HepG2 (cell line): ENCODE results near the gene RHAG. TPM values are rescaled to one million over a fixed set of nuclear protein-coding genes. Genes with fewer than 3 reads are reported as not detected.

ENCODE experiments used
- ATAC-seq: fragments of 200-7000 bp; cut with Tn5 transposase; 3 replicates; pipeline ENCODE4 v1.9.1; 2020; ENCODE audit warnings: mild to moderate bottlenecking, moderate library complexity
- BruUV-seq: library from RNA; stranded (reverse); fragments of 400-500 nt; replicated peaks from 2 replicates; lab custom pipeline; 2021; lab: Mats Ljungman, UMichigan
- CTCF ChIA-PET: fragments of 300-600 bp; formaldehyde crosslinking; extraction: SDS; loops from one replicate; lab custom pipeline; 2021; ENCODE audit warnings: low total read pairs, inconsistent platforms, low intra/inter-chr PET ratio; lab: Yijun Ruan, JAX
- POLR2A ChIA-PET: fragments of 350-600 bp; sonication (Branson Sonifier 250); formaldehyde crosslinking; loops from one replicate; lab custom pipeline; 2020; ENCODE audit warnings: antibody characterized with exemption, inconsistent platforms; lab: Yijun Ruan, JAX
- DNase-seq: peaks from one replicate; pipeline ENCODE4 v3.0.0-alpha.2; 2015; ENCODE audit warnings: low spot score
- FAIRE-seq: peaks from 3 replicates; lab custom pipeline; 2011; peaks lifted over from hg19 to GRCh38; lab: Jason Lieb, UNC
- H2AFZ ChIP-seq: one replicate; pipeline ENCODE4 v1.6.1; 2011; ENCODE audit warnings: low read length, inconsistent platforms
- H3K27ac ChIP-seq: fragments of 300-600 bp; 3 replicates; pipeline ENCODE4 v1.8.0; 2011; ENCODE audit warnings: mixed run types, mild to moderate bottlenecking, mixed read lengths, low read length, inconsistent platforms; ENCODE audit not compliant: insufficient read depth; ENCODE audit errors: extremely low read length
- H3K27me3 ChIP-seq, 2 experiments: fragments of 200-600 bp in 1 of 2; 2 replicates in 1 of 2; 3 replicates in 1 of 2; pipeline versions ENCODE4 v1.6.0 to v1.8.0; 2011; ENCODE audit warnings: low read length in 2 of 2, mild to moderate bottlenecking in 2 of 2, moderate library complexity in 2 of 2, inconsistent platforms in 1 of 2; ENCODE audit not compliant: insufficient read depth in 2 of 2, control insufficient read depth in 1 of 2
- H3K36me3 ChIP-seq, 2 experiments: fragments of 200-600 bp in 1 of 2; replicated peaks in 1 of 2; 2 replicates in 1 of 2; 3 replicates in 1 of 2; pipeline versions ENCODE4 v1.5.1 to v1.8.0; 2011; ENCODE audit warnings: low read length in 2 of 2, inconsistent platforms in 1 of 2; ENCODE audit not compliant: insufficient read depth in 2 of 2, control insufficient read depth in 1 of 2
- H3K4me1 ChIP-seq: 2 replicates; pipeline ENCODE4 v1.5.1; 2012; ENCODE audit warnings: low read length, inconsistent platforms; ENCODE audit not compliant: insufficient read depth
- H3K4me2 ChIP-seq: 2 replicates; pipeline ENCODE4 v1.6.0; 2011; ENCODE audit warnings: low read depth, low read length, inconsistent platforms
- H3K4me3 ChIP-seq, 3 experiments: fragments of 200-600 bp in 1 of 3; sonication (generic), shearing (Covaris generic) in 1 of 3; replicated peaks in 1 of 3; 2 replicates each; pipeline ENCODE4 v1.5.1; 2011 to 2016; ENCODE audit warnings: low read length in 3 of 3, inconsistent platforms in 2 of 3, low read depth in 2 of 3, mild to moderate bottlenecking in 2 of 3, control low read depth in 1 of 3, mixed read lengths in 1 of 3; ENCODE audit not compliant: insufficient read depth in 1 of 3
- H3K79me2 ChIP-seq: one replicate; pipeline ENCODE4 v1.6.1; 2011; ENCODE audit warnings: low read length, inconsistent platforms; ENCODE audit not compliant: insufficient read depth
- H3K9ac ChIP-seq: 2 replicates; pipeline ENCODE4 v1.6.0; 2011; ENCODE audit warnings: mild to moderate bottlenecking, low read depth, low read length, inconsistent platforms; ENCODE audit not compliant: insufficient read depth
- H3K9me3 ChIP-seq: 2 replicates; pipeline ENCODE4 v1.5.1; 2012; ENCODE audit warnings: mild to moderate bottlenecking, low read length
- H4K20me1 ChIP-seq: 2 replicates; pipeline ENCODE4 v1.6.0; 2011; ENCODE audit warnings: inconsistent platforms, mild to moderate bottlenecking, low read length, moderate library complexity; ENCODE audit not compliant: insufficient read depth
- NCOA5 ChIP-seq: sonication (generic); formaldehyde crosslinking; IDR thresholded peaks from 2 replicates; pipeline ENCODE4 v1.4.0; 2020; ENCODE audit warnings: missing genetic modification reagents
- NFE2L1 ChIP-seq: sonication (generic); formaldehyde crosslinking; IDR thresholded peaks from 2 replicates; pipeline ENCODE4 v1.4.0; 2020; ENCODE audit warnings: missing genetic modification reagents, mild to moderate bottlenecking, borderline replicate concordance
- TGIF2 ChIP-seq: IDR thresholded peaks from 2 replicates; pipeline ENCODE4 v1.6.1; 2016; ENCODE audit warnings: control low read depth, missing compliant biosample characterization
- ZFP90 ChIP-seq: sonication (generic); formaldehyde crosslinking; IDR thresholded peaks from 2 replicates; pipeline ENCODE4 v1.8.0; 2022; ENCODE audit warnings: missing genetic modification reagents, mild to moderate bottlenecking, inconsistent platforms, borderline replicate concordance
- ZFY ChIP-seq: sonication (generic); formaldehyde crosslinking; IDR thresholded peaks from 2 replicates; pipeline ENCODE4 v1.4.0; 2020; ENCODE audit warnings: missing genetic modification reagents
- ZNF12 ChIP-seq: sonication (generic); formaldehyde crosslinking; IDR thresholded peaks from 2 replicates; pipeline ENCODE4 v1.5.0; 2020; ENCODE audit warnings: missing genetic modification reagents
- ZNF382 ChIP-seq: sonication (generic); formaldehyde crosslinking; IDR thresholded peaks from 2 replicates; pipeline ENCODE4 v1.5.0; 2020; ENCODE audit warnings: missing genetic modification reagents, mild to moderate bottlenecking, borderline replicate concordance
- ZNF589 ChIP-seq: sonication (generic); formaldehyde crosslinking; conservative IDR thresholded peaks from 2 replicates; pipeline ENCODE4 v1.8.0; 2022; ENCODE audit warnings: mild to moderate bottlenecking, moderate library complexity, missing genetic modification reagents
- ZNF709 ChIP-seq: sonication (generic); formaldehyde crosslinking; IDR thresholded peaks from 2 replicates; pipeline ENCODE4 v1.5.0; 2020; ENCODE audit warnings: mild to moderate bottlenecking, missing genetic modification reagents
- ZSCAN22 ChIP-seq: sonication (generic); formaldehyde crosslinking; IDR thresholded peaks from 2 replicates; pipeline ENCODE4 v1.4.0; 2020; ENCODE audit warnings: mild to moderate bottlenecking, missing genetic modification reagents
- WGBS: methylation state at CpG from one replicate; pipeline ENCODE4 v1.1.6; 2017; ENCODE audit warnings: low lambda C conversion rate; 5-methylcytosine and 5-hydroxymethylcytosine counted together
- in situ Hi-C: cut with HindIII; loops from 2 replicates; pipeline ENCODE4 v1.10.0; 2017; ENCODE audit warnings: low pct_unique_long_range_greater_than_20kb; ENCODE audit not compliant: extremely low pct_ligation_motif_present
- intact Hi-C: fragments of 100-400 bp; cut with micrococcal nuclease; formaldehyde crosslinking; loops from one replicate; pipeline ENCODE4 v1.10.0; 2022; ENCODE audit not compliant: unreplicated experiment
- polyA plus RNA-seq, 8 experiments: library from polyadenylated mRNA; depleted of rRNA in 3 of 8; stranded (reverse) in 7 of 8; unstranded in 1 of 8; fragments of >200 nt; fragmentation: Illumina TruSeq in 4 of 8; extraction: Trizol in 4 of 8; gene quantifications; 2 replicates each; pipeline versions ENCODE4 v1.2.1 to v1.2.3, GENCODE V29; 2011 to 2016; ENCODE audit warnings: low read depth in 4 of 8, missing spikeins in 1 of 8, mixed read lengths in 1 of 8; ENCODE audit not compliant: insufficient read depth in 1 of 8
- total RNA-seq, 5 experiments: library from RNA; depleted of rRNA; stranded (reverse); fragments of >200 nt; fragmentation: Illumina TruSeq; extraction: Trizol; gene quantifications; 2 replicates each; pipeline ENCODE4 v1.2.3, GENCODE V29; 2016; ENCODE audit warnings: low read depth in 1 of 5
- TF ChIP-seq, protein P1 (sequence below): IDR thresholded peaks from 2 replicates; pipeline ENCODE4 v1.6.1; 2016; ENCODE audit warnings: control low read depth

RHAG gene
- total and polyA plus RNA-seq, 2 of the 13 experiments (the other 11 are each of a cell fraction or from before 2014, with no cell fraction given) = not detected

DNA sequence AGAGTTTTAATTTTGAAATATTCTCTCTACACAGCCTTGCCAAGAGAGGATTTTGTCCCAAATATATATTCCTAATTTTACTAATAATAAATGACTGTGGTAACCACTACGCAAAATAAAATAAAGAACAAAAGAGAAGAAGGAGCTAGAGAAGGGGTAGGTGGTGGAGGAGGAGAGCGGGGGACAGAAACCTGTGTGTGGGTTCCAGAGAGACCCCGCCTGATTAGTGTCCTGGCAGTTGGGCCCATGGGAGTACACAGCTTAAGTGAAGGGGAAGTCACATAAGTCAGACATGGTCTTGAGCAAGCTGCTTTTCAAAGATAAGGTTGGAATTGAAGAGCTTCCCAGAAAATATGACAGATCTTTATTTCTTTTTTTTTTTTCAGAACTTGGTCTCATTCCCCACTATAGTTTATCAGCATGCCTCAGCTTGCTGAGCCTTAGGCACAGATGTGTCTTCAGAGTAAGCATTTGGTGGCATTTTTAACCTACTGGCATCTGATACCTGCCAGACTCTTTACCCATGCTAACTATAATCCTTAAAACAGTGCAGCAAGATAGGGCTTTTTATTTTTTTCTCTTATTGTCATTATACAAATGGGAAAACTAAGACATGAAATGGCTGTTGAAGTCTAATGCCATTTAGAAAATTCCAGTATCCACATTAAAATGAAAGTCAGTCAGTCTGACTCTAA, 9.6 kb upstream of the RHAG start (continued):
- no peak for TF ChIP-seq TGIF2 (CRISPR knock-in tag)
- no peak for TF ChIP-seq ZNF709
- no peak for TF ChIP-seq ZNF589 (CRISPR knock-in tag)
- TF ChIP-seq NFE2L1 = no peak
- no peak for TF ChIP-seq ZNF12 (CRISPR knock-in tag)

- no peak overlapping the region for H3K27ac ChIP-seq
- TF ChIP-seq, protein P1, sequence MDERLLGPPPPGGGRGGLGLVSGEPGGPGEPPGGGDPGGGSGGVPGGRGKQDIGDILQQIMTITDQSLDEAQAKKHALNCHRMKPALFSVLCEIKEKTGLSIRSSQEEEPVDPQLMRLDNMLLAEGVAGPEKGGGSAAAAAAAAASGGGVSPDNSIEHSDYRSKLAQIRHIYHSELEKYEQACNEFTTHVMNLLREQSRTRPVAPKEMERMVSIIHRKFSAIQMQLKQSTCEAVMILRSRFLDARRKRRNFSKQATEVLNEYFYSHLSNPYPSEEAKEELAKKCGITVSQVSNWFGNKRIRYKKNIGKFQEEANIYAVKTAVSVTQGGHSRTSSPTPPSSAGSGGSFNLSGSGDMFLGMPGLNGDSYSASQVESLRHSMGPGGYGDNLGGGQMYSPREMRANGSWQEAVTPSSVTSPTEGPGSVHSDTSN (CRISPR knock-in tag) = no peak
- TF ChIP-seq ZNF382 (CRISPR knock-in tag) = no peak
- TF ChIP-seq ZSCAN22 (CRISPR knock-in tag) = no peak
- TF ChIP-seq ZFY (CRISPR knock-in tag) = no peak
- no peak for TF ChIP-seq ZFP90
- no peak for TF ChIP-seq NCOA5 (CRISPR knock-in tag)
- no peaks in the 10 kb centered on the region for H3K79me2 ChIP-seq
- H4K20me1 ChIP-seq = no peaks in the 10 kb centered on the region
- WGBS = 35% methylated on average over 3 of the region's 3 CpGs
- H3K9me3 ChIP-seq = no peaks in the 10 kb centered on the region
- in situ Hi-C loops = no loop called here
- H2AFZ ChIP-seq = no peak overlapping the region
- no peaks in the 10 kb centered on the region for H3K27me3 ChIP-seq
- H3K4me3 ChIP-seq = no peak overlapping the region
- no TSS peak for BruUV-seq
- no peak overlapping the region for H3K4me2 ChIP-seq
- H3K4me1 ChIP-seq = no peaks in the 10 kb centered on the region
- no peak for ATAC-seq
- ChIA-PET CTCF (no interaction called here), POLR2A (no interaction called here)
- no peak overlapping the region for H3K9ac ChIP-seq
- intact Hi-C loops = no loop called here
- H3K36me3 ChIP-seq = no peaks in the 10 kb centered on the region
- no peak for FAIRE-seq
- no peak for DNase-seq
Measured at GRCh38 chr6:49645139-49645538, 8.5 kb upstream of the RHAG start.
